GM21360 (cell line): ENCODE measurements around the gene DOCK4.

Experiments used
- ATAC-seq: cut with Tn5 transposase; IDR thresholded peaks from one replicate; pipeline ENCODE4 v1.9.1; 2021; ENCODE audit warnings: mild to moderate bottlenecking, moderate library complexity; ENCODE audit not compliant: unreplicated experiment

DOCK4 gene

DNA sequence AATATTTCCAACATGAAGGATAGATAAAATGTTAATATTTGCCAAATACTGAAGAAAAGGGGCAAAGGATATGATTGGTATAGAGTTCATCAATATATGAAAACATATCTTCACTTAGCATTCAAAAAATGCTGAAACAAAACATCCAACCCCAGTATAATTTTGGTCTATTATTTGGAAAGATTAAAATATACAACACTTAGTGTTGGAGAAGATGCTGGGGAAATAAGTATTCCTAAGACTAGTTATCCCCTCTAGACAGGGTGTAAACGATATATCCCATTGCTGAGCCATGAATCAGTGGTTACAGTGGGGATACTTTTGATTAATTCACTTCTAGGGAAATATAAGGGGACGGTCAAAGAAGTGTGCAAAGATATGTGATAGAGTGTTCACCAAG lies 456.6 kb downstream of the DOCK4 start:
- ATAC-seq, result no peak

DNA sequence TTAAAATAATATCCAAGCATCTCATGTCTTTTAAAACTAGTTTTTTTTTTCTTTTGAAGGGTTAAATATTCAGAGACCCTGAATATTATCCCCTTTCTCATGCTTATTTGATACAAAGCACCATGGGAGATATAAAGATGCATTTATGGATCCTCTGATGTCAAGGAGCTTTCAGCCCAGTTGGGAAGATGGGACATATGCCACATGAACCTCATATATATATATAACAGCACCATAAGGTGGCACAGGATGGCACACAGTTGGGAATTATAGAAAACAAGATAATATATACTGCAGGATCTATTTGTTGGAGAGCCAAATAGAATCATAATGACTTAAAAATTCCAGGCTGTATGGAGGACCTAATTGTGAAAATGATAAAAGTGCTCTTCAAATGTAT lies 458.5 kb downstream of the DOCK4 start:
- ATAC-seq, result no peak

DNA sequence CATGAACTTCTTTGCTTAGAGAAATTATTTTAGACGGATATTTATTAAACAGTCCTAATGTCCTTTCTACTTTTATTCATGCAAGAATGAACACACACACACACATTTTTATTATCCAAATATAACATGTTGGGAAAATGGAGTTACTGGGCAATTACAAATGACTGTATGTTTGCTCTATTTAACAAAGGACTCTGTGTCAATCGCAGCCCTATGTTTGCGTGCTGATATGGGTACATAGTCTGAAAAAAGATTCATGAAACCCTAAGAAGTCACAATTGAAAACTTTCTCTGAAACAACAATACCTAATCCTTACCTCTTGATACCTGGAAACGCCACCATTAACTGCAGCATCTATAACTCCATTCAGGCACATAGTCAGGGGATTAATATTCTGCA lies 459.2 kb downstream of the DOCK4 start:
- no peak for ATAC-seq

DNA sequence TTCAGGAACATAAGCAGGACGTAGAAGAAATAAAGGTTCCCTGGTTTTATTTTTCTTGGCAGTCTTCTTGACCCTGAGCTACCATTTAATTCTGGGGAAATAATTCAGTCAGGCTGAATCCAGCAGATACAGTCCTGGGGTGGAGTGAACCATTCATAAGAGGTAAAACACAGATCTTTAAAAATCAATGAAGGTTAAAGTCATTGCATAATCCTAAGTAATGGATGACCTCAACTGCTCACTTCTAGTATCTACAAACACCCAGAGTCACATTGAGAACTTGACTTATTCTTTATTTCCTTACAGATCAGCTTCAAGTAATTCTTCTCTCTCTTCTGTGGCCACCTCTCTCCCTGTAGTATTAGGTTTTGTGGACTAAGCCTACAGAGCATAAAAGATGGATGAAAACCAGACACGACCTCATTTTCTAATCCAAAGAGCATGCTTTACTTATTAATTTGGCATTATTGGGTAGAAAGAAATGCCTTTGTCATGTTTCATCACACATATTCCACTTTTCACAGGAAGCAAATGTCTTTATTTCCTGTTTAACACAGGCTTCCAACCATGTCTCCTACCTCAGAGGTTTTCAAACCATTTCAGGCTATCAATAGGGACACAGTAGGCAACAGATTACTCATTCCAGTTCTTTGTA lies 461.6 kb downstream of the DOCK4 start:
- no peak for ATAC-seq

DNA sequence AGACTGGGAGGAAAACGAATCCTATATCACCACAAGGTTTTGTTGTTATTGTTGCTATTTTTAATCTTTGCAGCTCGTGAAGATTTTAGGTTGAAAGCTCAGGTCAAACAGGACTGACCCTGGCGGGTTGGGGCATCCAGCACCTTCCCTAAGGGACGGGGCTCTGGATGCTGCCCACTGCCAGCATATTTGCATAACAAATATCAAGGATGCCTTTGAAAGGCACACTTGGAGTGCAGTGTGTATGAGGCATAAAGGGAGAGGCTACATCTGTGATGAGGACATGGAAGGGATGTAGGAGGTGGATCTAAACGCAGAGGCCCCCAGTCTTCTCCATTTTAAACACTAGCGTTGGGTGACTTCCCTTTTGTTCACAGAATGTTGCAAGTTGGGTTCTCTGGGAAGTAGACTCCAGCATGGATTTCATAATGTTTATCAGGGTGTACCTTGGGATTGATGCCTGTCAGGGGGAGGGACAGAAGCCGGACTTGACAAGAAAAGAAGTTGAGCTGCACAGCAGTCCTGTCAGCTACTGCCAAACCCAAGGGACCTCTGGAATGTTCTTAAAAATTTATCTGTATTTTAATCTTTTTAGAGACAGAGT lies 462.9 kb downstream of the DOCK4 start:
- no peak for ATAC-seq

DNA sequence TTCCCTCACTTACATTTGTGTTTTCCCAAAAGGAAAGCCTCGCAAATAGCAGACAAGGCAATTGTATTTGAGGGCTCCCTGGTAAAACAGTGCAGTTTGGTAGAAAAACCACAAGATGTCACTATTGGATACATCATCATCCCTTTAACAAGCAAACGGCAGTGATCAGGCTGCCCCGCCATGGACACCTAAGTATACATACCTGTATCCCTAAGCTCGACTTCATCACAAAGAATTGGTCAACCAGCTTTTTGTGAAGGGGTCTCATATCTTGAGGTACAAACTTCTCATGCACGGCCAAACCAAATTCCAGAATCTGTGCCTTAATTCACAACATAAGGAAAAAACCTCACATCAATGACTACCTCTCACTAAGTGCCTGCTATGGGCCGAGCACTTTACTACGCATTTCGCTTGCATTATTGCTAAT lies 464.4 kb downstream of the DOCK4 start:
- ATAC-seq, result peak; percentile 92

DNA sequence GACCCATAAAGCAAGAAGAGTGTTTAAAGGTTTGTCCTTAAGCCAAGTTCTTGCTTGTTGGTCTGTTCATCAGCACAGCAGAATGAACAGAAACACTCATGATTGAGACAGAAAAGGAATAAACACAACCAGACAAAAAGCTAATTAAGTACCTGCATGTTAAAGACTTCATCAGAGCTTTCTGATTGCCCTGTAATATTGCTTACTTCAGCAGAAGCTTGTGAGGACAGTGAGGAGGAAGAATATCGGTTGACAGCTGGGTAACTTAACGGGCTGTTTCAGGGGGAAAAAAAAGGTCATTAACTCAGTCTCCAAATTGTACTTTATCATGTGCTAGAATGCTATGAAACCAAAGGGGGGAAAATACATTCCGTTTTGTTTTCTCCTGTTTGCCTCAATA lies 465.3 kb downstream of the DOCK4 start:
- no peak for ATAC-seq

DNA sequence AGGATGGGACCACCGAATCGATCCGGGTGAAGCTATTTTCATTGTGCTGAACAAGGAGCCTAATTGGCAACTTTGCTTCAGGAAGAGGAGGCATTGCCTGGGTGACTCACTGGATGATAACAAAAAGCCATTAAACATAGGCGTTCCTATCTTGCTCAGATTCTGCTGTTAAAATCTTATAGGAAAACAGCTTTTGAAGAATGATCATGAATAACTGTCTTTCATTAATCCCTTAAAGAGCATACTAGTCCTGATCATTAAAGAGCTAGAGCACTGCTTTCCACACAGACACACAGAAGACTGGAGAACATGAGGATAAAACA lies 469.7 kb downstream of the DOCK4 start:
- no peak for ATAC-seq

DNA sequence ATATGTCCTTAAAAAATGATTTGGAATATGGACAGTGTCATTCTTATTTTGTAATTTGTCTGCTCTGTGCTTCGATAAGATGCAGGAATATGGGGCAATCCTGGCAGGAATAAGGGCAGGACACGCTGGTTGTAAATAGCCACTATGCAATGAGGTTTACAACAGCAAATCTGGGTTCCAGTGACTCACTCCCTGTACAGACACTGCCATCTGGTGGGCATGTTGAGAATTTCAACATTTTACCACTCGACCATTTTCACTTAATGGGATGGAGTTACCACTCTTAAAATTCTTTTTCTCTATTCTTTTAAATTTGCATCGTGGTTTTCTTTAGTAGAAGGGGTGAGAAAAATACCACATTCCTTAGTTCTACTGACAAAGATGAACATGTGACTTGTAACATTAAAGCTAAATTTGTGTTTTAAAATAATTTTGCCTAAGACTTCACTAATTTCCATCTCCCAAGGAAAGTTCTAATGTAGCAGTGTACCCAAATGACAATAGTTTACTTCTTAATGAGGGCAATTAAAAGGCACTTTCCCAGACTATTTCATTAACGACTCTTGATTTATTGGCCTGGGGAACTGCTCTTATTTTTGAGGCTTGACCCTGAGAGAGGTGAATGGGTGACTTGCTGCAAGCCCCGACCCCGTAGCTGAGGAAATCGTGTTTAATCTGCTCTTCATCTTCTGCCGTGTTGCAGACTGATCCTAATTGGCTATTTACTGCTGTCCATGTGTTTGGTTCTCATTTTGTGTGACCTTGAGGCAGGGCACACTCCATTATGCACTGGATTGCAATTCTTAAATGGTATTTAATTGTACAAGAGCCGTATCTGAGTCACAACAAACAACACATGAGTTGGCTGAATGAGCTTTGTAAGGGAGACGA lies 470.3 kb downstream of the DOCK4 start:
- ATAC-seq, result peak; percentile 53

DNA sequence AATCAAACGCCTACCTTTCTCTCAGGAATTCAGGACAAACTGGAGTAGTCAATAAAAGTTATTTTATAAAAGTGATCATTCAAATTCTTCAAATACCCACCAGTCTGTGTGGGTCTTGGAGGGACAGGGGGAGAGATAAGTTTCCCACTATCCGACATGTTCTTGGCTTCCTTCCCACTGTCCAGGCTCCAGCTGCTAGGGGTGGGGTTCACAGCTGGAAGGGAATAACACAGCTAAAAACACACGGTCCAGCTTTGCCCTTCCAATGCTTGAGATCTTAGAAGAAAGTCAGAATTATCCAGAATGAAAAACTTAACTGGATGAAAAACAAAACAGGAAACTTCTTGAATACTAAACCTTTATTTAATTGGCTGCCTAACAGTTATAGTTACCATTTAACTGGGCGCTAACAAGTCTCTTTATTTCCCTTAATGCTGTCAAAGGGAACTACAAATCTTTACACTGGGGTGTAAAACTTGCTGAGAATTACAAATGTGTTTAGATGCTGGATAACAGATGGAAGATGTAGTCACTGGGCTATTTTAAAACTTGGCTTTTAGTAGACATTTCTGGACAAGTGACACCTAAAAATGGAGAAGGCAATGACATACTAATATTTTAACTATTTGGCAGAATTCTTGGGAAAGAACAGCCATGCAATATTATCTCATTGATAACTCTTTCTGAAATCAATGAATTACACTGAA lies 471.1 kb downstream of the DOCK4 start:
- ATAC-seq, result no peak

DNA sequence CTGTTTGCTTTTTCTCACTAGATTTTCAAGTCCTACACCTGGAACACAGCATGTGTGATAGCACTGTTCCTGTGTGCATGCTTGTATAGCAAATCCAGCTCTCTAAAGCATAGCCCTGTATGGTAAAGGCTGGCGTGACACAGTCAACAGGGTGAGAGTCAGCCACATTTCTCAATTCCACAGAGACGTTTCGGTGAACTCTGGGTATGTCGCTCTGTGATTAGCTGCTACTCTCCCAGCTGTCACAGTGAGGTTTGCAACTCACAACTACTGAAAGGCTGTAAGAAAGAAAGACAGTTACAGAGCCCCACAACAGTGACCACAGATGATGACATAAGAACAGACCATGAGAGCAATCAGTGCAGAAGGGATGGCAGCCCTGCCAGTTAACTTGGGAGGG lies 473.3 kb downstream of the DOCK4 start:
- no peak for ATAC-seq

DNA sequence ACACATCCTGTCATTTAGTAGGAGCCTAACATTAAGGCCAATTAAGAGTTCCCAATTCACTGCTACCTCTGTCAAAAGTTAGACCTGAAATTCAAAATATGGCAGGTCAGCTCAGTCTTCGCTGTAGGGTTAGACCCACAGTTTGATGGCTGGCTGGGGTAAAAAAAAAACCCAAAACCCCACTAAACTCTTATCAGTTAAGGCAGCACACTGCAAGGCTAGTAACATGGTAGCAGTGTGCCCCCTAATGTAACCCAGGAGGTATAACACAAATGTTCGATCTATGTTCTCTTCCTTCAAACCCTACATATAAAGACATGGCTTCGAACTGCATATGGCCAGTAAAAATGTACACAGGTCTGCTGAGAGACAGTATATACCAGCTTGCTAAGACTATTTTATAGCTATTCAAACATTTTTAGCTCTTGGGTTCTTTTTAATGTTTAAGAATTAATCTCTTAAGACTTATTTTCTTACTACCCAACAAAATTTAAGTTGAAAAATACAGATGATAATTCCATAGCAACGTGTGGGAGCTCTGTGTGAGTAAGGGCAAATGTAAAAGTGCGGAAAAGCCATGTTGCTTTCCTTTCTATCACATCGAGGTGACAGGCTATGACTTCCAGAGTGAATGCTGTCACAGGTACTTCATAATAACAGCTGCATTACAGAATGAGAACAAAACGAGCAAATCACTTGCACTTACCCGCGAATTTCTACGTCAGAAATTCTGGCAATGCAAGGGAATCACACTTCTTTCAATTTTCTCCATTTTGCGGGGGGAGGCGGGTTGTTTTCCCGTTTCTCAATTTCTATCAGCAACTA lies 475.5 kb downstream of the DOCK4 start:
- peak; percentile 80 for ATAC-seq

DNA sequence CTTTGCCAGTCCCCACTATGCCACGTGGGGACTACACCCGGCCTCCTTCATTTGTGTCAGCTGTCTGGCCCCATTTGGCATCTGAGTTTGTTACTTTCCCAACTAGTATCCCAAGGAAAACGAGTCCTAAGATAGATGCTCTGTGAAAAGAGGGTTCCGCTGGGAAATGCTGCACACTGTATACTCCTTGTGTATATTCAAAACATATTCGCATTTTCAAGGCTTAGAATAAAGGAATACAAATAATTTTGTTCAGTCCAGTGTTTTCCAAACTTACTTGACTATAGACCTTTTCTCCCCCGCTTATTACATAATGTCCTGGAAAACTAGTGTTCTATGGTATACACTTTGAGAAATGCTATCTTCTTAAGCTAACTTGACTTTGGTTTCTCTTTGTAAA lies 476.1 kb downstream of the DOCK4 start:
- no peak for ATAC-seq

DNA sequence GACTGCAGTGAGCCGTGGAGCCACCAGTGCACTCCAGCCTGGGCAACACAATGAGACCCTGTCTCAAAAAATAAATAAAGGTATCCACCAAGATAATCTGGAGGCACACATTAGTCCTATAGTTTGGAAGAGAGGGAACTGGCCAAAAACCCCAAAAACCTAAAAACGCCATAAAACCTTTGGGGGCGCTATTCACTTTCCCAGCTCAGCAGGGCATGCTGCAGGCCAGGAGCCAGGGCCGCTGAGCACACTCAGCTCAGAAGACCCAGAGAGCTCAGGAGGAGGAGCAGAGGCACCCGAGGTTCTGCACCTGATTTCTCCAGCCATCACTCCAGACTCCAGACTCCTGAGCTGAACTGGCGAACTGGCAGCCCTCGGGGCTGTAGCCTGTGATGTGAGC lies 476.7 kb downstream of the DOCK4 start:
- no peak for ATAC-seq

DNA sequence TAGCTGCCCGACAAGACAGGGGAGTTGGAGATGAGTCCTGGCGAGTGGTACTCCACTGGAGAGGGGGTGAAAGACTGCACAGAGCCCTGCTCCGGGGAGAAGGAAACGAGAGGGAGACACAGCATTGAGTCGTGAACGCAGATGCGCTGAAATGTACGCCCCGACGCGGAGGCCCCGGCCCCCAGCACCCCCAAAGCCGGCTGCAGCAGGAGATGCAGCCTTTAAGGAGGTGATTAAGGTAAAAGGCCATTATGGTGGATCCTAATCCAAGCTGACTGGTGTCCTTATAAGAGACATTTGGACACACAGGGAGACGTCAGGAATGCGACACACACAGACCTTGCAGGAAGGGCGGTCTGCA lies 477.6 kb downstream of the DOCK4 start:
- no peak for ATAC-seq

DNA sequence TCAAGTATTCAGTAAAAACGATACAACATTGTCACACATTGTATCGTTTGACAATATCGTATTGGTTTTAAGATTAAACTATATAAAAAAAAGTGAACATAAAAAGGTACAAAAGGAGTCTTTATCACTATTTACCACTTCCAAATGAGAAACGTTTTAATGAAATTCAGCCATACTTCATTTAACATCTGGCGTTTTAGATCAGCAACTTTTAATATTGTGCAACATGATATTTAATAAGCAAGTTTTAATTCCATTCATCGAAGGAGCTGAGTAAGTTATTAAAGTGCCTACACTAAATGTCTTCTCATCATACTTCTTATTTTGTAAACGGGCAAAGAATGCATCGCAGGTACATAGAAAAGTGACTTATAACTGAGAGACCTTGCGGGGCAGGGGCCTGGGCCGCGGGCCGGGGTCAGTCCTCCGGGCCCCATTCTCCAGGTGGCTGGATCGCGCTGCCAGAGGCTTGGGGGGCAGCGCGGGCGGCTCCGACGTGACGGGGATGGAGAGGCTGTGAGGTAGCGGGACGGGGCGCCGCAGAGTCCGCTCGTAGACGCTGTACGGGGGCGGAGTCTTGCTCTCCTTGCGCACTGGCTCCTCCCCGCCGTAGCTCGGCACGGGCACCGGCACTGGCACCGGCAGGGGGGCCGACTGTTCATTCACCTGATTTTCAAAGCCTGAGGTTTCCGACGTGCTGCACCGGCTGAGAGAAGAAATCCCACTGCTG lies 478.1 kb downstream of the DOCK4 start:
- no peak for ATAC-seq

DNA sequence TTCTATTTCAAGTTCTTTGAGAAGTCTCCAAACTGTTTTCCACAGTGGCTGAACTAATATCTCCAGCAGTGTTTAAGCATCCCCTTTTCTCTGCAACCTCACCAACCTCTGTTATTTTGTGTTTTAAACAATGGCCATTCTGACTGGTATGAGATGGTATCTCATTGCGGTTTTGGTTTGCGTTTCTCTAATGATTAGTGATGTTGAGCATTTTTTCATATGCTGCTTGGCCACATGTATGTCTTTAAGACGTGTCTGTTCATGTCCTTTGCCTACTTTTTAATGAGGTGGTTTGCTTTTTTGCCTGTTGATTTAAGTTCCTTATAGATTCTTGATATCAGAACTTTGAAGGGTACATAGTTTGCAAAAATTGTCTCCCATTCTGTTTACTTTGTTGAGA lies 487.3 kb downstream of the DOCK4 start:
- ATAC-seq, result no peak

DNA sequence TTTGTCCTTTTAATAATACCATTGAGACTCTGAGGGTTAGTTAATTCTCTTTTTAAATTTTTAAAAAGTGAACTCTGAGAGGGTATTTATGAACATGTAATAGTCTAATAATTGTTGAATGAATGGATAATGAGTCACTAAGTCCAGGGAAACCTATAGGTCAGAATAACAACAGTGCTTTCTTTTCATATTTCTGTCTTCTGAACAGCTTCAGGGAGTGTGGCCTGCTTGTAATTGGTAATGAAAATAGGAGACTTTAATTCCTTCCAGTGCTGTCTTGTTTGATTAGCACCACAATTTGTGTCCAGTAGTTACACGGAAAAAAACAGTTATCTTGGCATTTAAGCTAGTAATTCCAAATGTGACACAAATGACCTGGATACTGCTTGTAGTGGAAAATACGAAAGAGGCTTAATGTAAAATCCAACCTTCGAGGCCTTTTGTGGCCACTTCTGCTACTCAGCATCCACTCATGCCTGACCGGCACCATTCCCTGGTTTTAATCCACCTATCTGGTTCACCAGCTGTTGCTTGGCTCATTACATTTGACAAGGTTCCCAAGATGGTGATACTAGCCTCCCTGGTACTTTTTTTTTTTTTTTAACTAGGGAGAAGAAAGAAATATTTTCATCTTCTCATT lies 494.7 kb downstream of the DOCK4 start:
- no peak for ATAC-seq

DNA sequence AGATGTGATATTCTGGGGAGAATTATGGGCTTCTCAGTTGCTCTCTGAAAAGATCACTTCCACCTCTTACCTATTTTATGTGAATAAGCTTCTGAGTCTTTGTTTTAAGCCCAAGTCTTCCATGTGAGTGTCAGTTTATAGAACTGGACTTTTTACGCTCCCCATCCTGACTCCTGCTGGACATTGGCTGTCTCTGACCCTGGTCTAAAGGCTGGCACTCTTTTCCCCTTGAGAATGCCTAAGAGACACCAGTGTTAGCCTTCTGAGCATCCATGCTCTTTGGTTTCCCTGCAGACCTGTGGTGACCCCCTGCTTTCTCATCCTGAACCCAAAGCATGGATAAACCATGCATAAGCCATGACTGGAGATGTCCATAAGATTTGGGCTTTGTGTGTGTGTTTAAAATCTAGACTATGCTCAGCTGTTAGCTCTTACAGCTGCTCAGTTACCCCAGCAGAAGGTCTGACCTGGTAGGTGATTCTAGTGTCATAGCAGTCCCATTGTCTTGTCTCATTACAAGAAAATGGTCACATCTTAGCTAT lies 495.3 kb downstream of the DOCK4 start:
- ATAC-seq, result no peak
